Bronchial epithelial cell (primary cell): Measurements from ENCODE around the gene CHCHD10. TPM values are rescaled to one million over a fixed set of nuclear protein-coding genes. Genes with fewer than 3 reads are reported as not detected.
A peak's percentile ranks its signal among the peaks of the same experiment; 100 is the strongest.

Source experiments
- DNase-seq: peaks from one replicate; pipeline ENCODE4 v3.0.0-alpha.2; 2010; ENCODE audit warnings: low read depth
- FAIRE-seq: peaks from 2 replicates; lab custom pipeline; 2011; peaks lifted over from hg19 to GRCh38; lab: Jason Lieb, UNC
- H3K27me3 ChIP-seq: 2 replicates; pipeline ENCODE4 v1.5.1; 2011; ENCODE audit warnings: low read length; ENCODE audit not compliant: control insufficient read depth, insufficient read depth
- H3K36me3 ChIP-seq: 2 replicates; pipeline ENCODE4 v1.5.1; 2011; ENCODE audit warnings: low read length; ENCODE audit not compliant: control insufficient read depth, insufficient read depth
- H3K4me3 ChIP-seq: 2 replicates; pipeline ENCODE4 v1.5.1; 2011; ENCODE audit warnings: mild to moderate bottlenecking, low read depth, low read length, control low read depth
- CTCF ChIP-seq: IDR thresholded peaks from 2 replicates; pipeline ENCODE4 v1.5.1; 2011; ENCODE audit warnings: mild to moderate bottlenecking, moderate library complexity, low read length, control low read depth, inconsistent platforms; ENCODE audit not compliant: insufficient read depth, severe bottlenecking
- total RNA-seq: library from RNA; depleted of rRNA; stranded (reverse); fragments of >200 nt; gene quantifications from 2 replicates; pipeline ENCODE4 v1.2.1, GENCODE V29; 2014

The CHCHD10 gene
- total RNA-seq, 1 donor from 2014 or later, result 4.5 TPM

GRCh38 chr22:23750367-23750713 lies 17.4 kb downstream of the CHCHD10 start:
- Histone ChIP-seq H3K27me3 (no peaks in the 10 kb centered on the region), H3K36me3 (no peaks in the 10 kb centered on the region), H3K4me3 (peak overlapping the region; percentile 70)
- FAIRE-seq (no peak), DNase-seq (no peak)
- TF ChIP-seq CTCF, result no peak

GRCh38 chr22:23749841-23750301 lies 17.9 kb downstream of the CHCHD10 start:
- peak overlapping the region; percentile 2 for H3K4me3 ChIP-seq
- no peak for TF ChIP-seq CTCF
- no peak for FAIRE-seq
- H3K27me3 ChIP-seq, result no peaks in the 10 kb centered on the region
- no peaks in the 10 kb centered on the region for H3K36me3 ChIP-seq
- no peak for DNase-seq

GRCh38 chr22:23745791-23746190 lies 22.0 kb downstream of the CHCHD10 start:
- no peak for FAIRE-seq
- no peak for TF ChIP-seq CTCF
- no peak for DNase-seq
- Histone ChIP-seq H3K36me3 (peaks cover 4% of the 10 kb centered on the region), H3K4me3 (no peak overlapping the region), H3K27me3 (no peaks in the 10 kb centered on the region)

- Histone ChIP-seq H3K27me3 (no peaks in the 10 kb centered on the region), H3K4me3 (no peak overlapping the region), H3K36me3 (peaks cover 4% of the 10 kb centered on the region)
- no peak for FAIRE-seq
- no peak for DNase-seq
- no peak for TF ChIP-seq CTCF
Measured at GRCh38 chr22:23744485-23744884, 23.3 kb downstream of the CHCHD10 start.

- no peak for DNase-seq
- Histone ChIP-seq H3K36me3 (peaks cover 4% of the 10 kb centered on the region), H3K4me3 (no peak overlapping the region), H3K27me3 (no peaks in the 10 kb centered on the region)
- TF ChIP-seq CTCF, result no peak
- FAIRE-seq, result peak; percentile 13
Measured at GRCh38 chr22:23744001-23744400, 23.8 kb downstream of the CHCHD10 start.

GRCh38 chr22:23743303-23743705 lies 24.5 kb downstream of the CHCHD10 start:
- Histone ChIP-seq H3K27me3 (no peaks in the 10 kb centered on the region), H3K36me3 (peaks cover 4% of the 10 kb centered on the region), H3K4me3 (no peak overlapping the region)
- TF ChIP-seq CTCF, result no peak
- FAIRE-seq (no peak), DNase-seq (no peak)
